Germinal center (tissue), 1 donor: ENCODE results near the gene SCAMP1.
"Not testable (repeated sequence)": the region's sequence is repeated elsewhere in the genome, so short reads cannot be mapped to it uniquely, and the experiment has no call there.

Experiments
- DNase-seq: peaks from one replicate; pipeline ENCODE4 v3.0.0; 2012; ENCODE audit warnings: mixed read lengths, low spot score

SCAMP1 gene

DNA sequence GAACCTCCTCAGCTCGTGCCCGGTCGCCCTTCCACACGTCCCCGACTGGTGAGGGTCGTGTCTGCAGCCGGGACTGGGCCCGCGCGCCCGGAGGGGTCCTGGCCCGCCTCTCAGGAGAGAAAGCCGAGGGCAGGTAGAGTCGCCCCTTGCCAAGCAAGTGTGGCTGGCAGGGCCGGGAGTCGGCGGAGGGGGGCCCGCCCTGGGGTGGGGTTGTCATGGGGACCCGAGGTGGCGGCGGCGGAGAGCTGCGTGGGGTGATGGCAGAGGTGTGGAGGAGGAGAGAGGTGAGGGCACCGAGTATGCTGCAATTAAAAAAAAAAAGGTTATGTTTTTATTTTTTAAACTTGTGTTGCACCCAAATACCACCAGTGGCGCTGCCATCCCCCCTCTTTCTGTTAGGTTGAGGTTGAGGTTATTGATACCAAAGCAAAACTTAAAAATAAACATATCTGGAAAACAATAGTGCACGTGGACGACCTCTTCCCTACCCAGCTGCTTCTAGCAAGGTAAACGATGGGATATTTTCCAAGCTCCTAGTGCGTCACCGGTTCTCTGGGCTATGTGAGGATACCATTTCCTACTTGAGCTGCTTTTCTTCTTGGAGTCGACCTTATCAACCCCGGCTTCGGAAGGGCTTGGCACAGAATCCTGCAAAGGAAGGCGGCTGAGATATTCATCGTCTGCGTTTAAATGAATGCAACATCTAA is 660 bp downstream of the SCAMP1 start:
- DNase-seq: peak; percentile 77

DNA sequence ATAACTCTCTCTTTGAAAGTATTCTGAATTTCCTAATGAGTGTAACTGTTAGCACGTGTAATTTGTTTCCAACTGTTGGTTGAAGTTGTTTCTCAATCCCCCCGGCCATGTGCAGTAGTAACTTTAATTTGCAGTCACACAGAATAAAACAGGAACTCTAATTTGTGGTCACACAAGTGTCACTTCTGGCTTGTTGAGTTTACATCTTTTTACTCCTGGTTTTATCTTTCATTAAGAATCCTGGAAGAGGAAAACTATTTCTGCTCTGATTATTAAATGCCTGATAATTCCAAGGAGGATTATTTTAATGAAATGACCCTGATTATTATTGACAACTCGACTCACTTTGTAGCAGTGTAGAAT is 1.2 kb downstream of the SCAMP1 start:
- DNase-seq: no peak

DNA sequence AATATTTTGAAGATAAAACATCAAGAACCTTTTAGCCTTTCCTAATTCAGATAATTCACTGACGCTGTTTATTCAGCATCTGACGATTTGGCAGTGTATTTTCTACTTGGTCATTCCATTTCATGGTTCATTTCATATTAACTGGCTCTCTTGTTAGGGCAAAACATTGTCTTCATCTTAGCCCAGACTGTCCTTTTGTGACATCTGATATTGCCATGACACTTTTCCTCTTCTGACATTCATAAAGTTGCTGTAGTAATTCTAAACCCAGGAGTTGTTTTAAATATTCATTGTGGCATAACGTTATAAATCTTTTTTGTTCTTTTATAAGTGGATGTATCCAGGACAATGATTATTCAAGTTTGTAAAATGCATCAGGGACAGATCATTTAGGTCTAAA is 1.8 kb downstream of the SCAMP1 start:
- DNase-seq: no peak

DNA sequence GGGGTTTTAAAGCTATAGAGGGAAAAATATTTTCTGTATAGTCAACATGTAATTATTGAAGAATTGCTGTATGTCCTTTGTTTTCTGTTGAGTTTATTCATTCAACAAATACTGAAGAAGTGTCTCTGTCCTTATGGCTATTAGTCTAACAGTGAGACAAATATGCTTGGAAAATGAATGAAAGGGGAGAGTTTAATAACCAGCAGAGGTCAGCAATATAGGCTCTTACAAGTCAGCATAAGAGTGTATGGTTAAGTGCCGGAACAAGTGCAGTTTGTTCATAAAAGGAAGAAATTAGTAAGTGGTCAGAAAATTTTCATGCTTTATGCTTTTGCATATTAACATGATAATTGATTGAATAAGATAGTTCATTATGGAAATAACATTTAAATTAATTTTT is 3.6 kb downstream of the SCAMP1 start:
- no peak for DNase-seq

DNA sequence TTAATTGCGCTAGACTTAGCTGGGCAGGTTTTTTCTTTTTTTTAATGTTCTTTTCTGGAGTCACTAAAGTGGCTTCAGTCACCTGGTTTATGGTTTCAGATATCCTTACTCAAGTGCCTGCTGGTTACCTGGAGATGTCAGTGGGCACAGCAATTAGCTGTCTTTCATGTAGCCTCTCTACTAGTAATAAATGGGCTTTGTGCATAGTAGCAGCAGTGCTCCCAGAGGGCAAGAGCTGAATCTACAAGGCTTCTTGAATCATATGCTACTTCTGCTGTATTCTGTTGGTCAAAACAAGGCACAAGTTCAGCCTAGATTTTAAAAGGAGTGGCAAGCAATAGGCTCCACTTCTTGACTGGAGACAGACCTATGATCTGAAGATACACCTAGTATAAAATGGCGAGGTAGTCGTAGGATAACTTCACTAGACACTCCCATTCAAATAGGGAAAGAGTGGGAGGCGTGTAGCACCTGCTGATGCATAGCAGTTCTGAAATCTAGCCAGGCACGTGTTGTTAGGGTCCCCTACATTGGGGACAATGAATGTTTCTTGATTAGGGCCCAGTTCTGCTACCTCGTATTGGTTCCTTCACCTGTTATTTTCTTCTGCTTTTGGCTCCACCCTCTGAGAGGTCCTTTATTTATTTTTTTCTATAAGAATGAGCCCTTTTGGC is 7.0 kb downstream of the SCAMP1 start:
- no peak for DNase-seq

DNA sequence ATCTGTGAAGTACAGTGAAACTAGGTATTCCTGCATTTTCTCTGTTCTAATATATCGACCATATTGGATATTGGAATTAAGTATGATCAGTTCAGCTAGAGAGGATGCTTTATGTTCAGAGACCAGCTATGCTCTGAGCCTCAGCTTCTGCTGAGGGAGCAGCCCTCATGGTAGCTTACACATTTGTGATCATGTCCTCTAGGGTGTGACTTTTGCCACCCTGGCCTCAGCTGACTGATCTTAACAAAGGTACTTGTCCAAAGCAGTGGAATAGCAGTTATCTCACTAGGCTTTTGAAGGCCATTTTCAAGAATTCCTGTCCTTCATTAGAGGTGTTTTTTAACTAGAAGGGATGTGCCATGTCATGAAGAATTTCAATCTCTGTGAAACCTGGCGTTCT is 9.3 kb downstream of the SCAMP1 start:
- DNase-seq: no peak

DNA sequence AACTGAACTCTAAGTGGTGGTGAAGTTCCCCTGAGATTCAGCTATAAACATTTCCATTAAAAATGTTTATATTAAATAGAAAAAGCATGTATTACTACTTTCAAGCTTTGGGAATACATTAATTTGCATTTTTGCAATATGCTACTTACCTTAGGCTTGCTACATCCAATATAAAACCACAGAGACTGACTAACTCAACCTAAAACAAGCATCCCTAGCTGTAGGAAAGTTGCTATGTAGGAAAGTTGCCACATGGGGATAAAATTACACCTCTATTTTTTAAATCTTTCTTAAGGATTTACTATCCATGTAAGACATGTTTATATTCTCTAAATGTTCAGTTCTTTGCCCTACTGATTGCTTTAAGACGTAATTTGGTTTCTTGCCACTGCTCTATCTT is 12.8 kb downstream of the SCAMP1 start:
- DNase-seq: no peak

DNA sequence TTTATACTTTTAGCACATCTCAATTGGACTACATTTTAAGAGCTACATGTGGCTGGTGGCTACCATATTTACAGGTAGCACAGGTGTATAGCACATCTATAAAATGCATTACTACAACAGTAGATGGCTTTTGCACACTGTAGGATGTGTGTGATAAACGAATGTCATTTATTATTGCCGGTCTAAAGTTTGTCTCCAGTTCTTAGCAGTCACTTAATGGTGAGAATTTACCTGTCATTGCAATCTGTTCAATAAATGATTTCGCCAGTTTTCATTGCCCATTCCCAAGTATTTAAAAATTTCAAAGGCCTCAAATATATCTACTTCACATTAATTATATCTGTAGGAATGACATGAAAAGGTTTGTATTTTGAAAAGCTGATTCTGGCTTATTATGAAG is 15.9 kb downstream of the SCAMP1 start:
- DNase-seq: no peak

DNA sequence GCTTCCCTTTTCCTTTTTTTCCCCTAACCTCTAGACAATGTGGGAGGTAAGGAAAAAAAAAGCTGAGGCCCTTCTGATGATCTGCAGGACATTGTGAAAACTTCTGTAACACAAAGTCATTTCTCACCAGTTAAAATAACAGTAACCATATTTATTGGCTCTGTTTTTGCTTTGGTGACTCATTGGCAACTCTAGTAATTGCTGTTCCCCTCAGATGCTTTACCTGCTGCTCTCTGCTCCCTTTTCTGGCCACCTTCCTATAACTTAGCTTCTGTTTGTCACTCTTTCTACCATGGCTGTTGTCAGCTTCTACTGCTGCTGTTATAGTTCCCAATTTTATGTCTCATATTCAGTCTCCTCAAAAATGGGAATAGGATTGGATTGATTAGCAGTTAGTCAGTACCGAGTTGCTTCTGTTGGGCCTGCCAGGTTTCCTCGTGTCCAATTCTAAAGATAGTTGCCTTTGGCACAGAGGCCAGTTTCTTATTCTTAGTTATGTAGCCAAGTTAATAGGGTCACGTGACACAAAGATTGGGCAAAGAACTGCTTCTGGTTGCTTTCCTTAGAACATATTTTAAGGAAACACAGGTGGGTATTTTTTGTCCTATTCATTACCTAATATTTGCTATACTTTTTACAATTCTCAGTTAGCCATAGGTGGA is 16.8 kb downstream of the SCAMP1 start:
- no peak for DNase-seq

DNA sequence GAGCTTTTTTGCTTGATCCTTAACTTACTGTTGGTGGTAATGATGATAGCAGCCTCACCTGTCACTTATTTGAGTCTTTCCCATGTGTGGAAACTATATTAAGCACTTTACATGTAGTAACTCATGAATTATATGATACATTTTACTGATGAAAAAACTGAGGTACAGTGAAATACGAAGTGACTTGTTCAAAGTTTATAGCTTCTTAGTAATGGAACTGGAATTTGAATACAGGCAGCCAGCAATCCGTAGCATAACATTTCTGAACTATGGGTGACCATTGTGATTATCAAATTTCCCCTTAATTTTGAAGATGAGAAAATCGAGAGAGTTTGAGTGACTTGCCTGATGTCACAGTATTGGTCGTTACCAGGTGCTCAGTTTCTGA is 17.3 kb downstream of the SCAMP1 start:
- no peak for DNase-seq

DNA sequence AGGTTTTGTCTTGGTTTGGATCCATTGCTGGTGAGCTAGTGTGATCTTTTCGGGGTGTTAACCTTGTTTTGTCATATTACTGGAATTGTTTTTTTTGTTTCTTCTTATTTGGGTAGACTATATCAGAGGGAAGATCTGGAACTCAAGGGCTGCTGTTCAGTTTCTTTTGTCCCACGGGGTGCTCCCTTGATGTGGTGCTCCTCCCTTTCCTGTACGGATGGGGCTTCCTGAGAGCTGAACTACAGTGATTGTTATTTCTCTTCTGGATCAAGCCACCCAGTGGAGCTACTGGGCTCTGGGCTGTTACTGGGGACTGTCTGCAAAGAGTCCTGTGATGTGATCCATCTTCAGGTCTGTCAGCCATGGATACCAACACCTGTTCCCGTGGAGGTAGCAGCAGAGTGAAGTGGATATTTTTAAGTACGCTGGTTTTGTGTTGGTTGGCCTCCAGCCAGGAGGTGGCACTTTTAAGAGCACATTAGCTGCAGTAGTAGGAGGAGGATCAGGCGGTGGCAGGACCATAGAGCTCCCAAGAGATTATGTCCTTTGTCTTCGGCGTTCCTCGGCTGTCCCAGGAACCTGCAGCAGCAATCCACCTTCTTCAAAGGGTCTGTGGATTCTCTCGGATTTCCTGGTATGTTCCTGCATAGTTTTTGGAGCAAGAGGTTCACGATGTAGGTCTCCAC is 27.2 kb downstream of the SCAMP1 start:
- DNase-seq: no peak

DNA sequence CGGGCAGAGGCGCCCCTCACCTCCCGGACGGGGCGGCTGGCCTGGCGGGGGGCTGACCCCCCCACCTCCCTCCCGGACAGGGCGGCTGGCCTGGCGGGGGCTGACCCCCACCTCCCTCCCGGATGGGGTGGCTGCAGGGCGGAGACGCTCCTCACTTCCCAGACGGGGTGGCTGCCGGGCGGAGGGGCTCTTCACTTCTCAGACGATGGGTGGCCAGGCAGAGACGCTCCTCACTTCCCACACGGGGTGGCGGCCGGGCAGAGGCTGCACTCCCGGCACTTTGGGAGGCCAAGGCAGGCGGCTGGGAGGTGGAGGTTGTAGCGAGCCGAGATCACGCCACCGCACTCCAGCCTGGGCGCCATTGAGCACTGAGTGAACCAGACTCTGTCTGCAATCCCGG is 30.9 kb downstream of the SCAMP1 start:
- not testable (repeated sequence) for DNase-seq

DNA sequence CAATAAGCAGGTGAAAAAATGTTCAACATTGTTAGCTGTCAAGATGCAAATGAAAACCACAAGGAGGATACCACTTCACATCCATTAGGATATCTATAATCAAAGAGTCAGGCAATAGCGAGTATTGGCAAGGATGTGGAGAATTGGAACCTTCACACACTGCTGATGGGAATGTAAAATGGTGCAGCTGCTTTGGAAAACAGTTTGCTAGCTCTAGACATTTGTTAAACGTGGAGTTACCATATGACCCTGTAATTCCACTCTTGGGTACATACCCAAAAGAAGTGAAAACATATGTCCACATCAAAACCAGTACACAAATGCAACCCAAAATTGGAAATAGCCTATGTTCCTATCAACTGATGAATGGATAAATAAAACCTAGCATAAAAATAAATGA is 37.4 kb downstream of the SCAMP1 start:
- DNase-seq: no peak

DNA sequence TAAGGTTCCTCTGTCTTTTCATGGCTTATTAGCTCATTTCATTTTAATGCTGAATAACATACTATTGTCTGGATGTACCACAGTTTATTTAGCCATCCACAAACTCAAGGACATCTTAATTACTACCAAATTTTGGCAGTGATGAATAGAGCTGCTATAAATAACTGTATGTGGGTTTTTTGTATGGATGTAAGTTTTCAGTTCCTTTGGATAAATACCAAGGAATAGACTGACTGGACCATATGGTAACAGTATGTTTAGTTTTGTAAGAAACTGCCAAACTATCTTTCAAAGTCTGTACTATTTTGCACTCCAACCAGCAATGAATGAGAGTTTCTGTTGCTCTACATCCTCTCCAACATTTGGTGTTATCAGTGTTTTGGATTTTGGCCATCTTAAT is 38.7 kb downstream of the SCAMP1 start:
- no peak for DNase-seq

DNA sequence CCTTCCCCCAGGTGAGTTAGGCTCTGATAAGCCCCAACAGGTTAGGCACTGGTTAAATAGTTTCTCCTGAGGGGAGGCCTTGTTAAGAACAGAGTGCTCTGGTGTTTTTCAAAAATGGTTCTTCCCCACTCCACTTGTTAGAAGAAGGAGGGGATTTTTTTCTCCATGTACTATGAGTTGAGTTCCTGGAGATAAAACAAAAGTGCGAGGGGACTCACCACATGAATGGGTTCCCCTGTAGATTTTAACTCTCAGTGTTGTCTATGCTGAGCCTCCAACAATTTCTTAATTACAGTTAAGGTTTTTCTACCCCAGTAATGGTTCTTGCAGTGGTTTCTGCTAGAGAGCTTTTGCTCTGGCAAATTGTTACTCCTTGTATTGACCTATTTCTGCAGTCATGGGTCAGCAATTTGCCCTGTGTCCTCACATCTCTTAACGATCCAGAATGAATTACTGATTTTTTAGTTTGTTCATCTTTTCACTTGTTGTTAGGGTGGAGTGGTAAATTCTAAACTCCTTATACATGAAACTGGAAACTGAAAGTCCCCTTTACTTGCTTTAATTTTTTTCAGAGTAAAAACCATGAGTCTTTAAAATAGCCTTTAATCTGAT is 44.4 kb downstream of the SCAMP1 start:
- DNase-seq: no peak

DNA sequence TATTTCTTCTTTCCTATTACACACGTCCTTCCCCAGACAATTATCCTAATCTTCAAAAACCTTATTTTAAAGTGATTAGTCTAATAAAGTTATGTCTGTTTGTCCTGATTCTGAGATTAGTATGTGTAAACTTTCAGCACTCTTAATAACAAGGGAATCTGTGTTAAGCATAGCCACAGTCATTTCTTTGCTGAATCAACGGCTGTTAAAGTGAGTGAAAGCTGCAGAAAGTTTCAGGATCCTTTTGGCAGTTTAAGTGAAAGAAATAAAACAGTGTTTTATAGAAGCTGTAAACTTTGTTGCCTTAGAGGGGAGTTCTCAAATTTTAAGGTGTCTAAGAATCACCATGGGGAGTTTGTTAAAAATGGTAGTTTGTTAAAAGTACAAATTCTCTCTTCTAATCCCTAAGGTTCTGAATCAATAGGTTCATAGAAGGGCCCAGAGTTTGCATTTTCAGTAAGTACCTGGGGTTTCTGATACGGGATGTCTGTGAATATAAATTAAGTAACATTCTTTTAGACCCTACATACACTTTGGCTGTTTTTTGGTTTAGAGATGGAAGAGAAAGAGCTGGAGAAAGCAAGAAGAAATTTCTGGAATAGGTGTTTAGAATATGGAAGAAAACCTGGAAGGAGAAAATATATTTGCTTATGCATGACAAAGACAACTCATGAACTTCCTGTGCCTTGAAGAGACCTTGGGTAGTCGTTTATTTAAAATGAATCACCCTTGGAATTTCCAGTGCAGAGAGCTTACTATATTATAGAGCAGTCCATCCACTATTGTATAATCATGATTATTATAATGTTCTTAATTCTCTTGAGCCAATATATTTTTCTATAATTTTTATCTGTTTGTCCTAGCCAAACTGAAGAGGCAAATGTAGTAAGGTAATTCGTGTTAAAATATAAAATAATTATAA is 45.7 kb downstream of the SCAMP1 start:
- no peak for DNase-seq

DNA sequence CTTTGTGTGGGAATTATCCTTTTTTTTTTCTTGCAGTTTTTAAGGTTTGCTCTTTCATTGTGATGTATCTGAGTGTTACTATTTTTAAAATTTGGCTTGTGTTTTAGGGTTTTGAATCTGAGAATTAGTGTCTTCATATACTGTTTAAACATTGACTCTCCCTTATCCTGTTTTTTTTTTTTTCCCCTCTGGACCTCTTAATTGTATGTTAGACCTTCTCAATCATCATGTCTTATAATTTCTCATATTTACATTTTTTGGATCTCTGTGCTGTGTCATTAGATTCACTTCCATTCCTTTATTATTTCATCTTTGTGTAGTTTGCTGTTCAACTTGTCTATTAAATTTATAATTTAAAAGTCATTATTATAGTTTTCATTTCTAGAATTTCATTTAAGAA is 47.0 kb downstream of the SCAMP1 start:
- DNase-seq: no peak

DNA sequence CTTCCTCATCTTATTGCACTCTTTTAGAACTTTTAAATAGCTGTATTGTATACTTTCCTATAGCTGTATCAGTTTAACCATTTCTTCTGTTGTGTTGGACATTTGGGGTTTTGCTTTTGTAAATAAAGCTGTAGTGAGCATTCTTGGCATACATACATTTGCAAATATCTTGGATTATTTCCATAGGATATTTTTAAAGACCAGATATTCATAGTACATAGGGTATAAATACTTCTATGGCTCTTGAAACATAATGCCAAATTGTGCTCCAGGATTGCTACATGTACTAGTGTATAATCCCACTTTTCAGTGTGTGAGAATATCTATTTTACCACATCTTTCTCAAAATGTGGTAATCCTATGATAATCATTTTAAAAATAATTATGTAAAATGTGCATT is 51.2 kb downstream of the SCAMP1 start:
- no peak for DNase-seq

DNA sequence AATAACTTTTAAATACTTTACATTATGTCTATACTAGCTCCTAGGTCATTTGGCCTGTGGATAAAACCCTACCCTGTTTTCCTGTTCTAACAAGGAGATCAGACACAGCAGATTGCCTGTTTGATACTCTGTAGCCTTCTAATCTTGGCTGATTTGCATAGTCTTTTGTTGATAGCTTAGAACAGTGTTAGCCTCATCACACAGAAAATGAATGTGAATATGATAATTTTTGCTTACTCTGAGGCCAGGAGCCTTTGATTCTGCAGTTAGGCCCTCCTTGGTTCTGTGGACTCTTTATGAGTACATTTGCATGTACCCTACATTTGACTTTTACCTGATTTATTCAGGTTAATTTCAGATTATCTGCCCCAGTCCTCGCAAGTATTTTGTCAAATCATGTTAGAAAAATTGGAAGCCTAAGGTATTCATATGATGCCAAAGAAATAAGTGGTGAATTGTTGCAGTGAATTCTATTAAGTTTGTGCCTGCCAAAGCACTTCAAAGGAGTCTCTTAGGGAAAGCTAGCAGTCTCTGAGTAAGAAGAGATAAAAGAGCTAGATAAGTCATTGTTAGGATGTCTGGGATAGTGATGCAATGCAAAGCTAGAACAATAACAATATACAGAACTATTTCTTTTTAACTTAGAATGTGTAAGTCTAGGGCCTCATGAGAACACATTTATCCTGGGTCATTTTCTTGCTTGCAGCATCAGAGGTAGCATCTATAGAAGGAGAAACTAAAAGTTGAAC is 56.4 kb downstream of the SCAMP1 start:
- DNase-seq: no peak

DNA sequence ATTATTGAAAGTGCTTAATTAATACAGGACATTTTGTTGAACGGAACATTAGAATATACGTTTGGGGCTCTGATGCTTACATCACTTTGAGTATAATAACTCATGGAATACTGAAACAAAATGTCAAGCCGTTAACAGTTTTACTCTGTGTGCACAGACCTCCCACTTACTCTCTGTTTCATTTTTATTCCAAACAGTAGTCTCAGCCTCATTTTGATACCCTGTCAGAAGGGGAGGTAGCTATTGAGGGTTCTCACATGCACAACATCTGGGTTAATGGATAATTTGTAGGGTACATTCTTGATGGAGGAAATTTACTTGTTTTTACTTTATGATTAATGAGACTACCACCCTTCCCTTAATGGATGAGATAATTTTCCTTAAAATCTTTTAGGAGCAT is 59.0 kb downstream of the SCAMP1 start:
- no peak for DNase-seq

DNA sequence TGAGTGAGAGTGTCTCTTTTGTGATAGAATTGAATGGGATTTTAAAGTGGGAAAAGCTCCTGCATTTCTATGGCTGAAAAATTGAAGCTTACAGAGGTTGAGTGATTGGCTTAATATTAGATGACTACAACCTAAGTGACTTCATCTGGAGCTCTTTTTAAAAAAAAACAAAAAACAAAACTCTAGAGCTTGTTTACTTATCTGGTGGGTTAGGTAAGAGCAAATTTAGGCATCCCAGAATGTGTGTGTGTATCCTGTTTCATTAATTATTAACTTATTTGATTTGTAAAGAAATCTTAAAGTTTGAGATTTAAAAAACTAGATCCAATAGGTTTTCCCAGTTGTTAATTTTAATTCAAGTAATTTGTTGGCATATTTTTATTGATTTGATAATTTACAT is 60.1 kb downstream of the SCAMP1 start:
- no peak for DNase-seq
